NT2/D1 (cell line): ENCODE measurements around the gene PPP1R3D.

ENCODE experiments used
- SUZ12 ChIP-seq: IDR thresholded peaks from 2 replicates; pipeline ENCODE4 v1.6.1; 2011; ENCODE audit not compliant: insufficient read length, insufficient read depth; ENCODE audit errors: extremely low read depth
- YY1 ChIP-seq: IDR thresholded peaks from 2 replicates; pipeline ENCODE4 v1.6.1; 2011; ENCODE audit not compliant: insufficient read length, insufficient read depth
- ZNF274 ChIP-seq: IDR thresholded peaks from 2 replicates; pipeline ENCODE4 v1.6.1; 2011; ENCODE audit warnings: mild to moderate bottlenecking, low read depth, low read length

- TF ChIP-seq YY1 = no peak
- no peak for TF ChIP-seq ZNF274
- TF ChIP-seq SUZ12 = no peak
These were observed 27.5 kb downstream of the PPP1R3D start for GRCh38 chr20:59912609-59913008.
